Measurements from ENCODE around the gene ZNF521. TPM values are rescaled to one million over a fixed set of nuclear protein-coding genes. Genes with fewer than 3 reads are reported as not detected.

Gene ZNF521
- total and polyA plus RNA-seq, 3 experiments from 2014 or later: not detected

- no peak for DNase-seq
- Histone ChIP-seq H3K4me3 (ENCODE audit: low read length) (no peak overlapping the region), H3K4me1 (ENCODE audit: insufficient read depth, low read length) (no peaks in the 10 kb centered on the region), H3K27me3 (ENCODE audit: insufficient read depth, low read length, poor library complexity, severe bottlenecking) (no peaks in the 10 kb centered on the region), H3K36me3 (ENCODE audit: insufficient read depth, low read length) (no peaks in the 10 kb centered on the region), H3K27ac (ENCODE audit: low read depth, low read length) (no peak overlapping the region), H3K9me3 (ENCODE audit: low read length) (no peaks in the 10 kb centered on the region)
- Mint-ChIP-seq H3K9me3 (peaks cover 0 to 2% (median 0%) of the 10 kb centered on the region in 5 donors), H3K4me3 (no peak overlapping the region), H3K36me3 (no peaks in the 10 kb centered on the region), H3K27ac (no peak overlapping the region), H3K4me1 (no peaks in the 10 kb centered on the region), H3K27me3 (no peaks in the 10 kb centered on the region)
- CTCF ChIA-PET: no interaction called here
- POLR2A ChIA-PET: no interaction called here
Measured at GRCh38 chr18:25145731-25146511, 206.0 kb downstream of the ZNF521 start.

- Mint-ChIP-seq H3K36me3 (no peaks in the 10 kb centered on the region), H3K4me1 (no peaks in the 10 kb centered on the region), H3K4me3 (no peak overlapping the region), H3K9me3 (peaks cover 0 to 2% (median 0%) of the 10 kb centered on the region in 5 donors), H3K27ac (no peak overlapping the region), H3K27me3 (no peaks in the 10 kb centered on the region)
- Histone ChIP-seq H3K36me3 (ENCODE audit: insufficient read depth, low read length) (no peaks in the 10 kb centered on the region), H3K4me3 (ENCODE audit: low read length) (no peak overlapping the region), H3K27me3 (ENCODE audit: insufficient read depth, low read length, poor library complexity, severe bottlenecking) (no peaks in the 10 kb centered on the region), H3K4me1 (ENCODE audit: insufficient read depth, low read length) (no peaks in the 10 kb centered on the region), H3K9me3 (ENCODE audit: low read length) (no peaks in the 10 kb centered on the region), H3K27ac (ENCODE audit: low read depth, low read length) (no peak overlapping the region)
- no peak for DNase-seq
- ChIA-PET CTCF (no interaction called here), POLR2A (no interaction called here)
Measured at GRCh38 chr18:25144820-25145219, 207.1 kb downstream of the ZNF521 start.

GRCh38 chr18:25141886-25142285 lies 210.1 kb downstream of the ZNF521 start:
- Histone ChIP-seq H3K36me3 (ENCODE audit: insufficient read depth, low read length) (no peaks in the 10 kb centered on the region), H3K4me3 (ENCODE audit: low read length) (no peak overlapping the region), H3K9me3 (ENCODE audit: low read length) (no peaks in the 10 kb centered on the region), H3K4me1 (ENCODE audit: insufficient read depth, low read length) (no peaks in the 10 kb centered on the region), H3K27ac (ENCODE audit: low read depth, low read length) (no peak overlapping the region), H3K27me3 (ENCODE audit: insufficient read depth, low read length, poor library complexity, severe bottlenecking) (no peaks in the 10 kb centered on the region)
- no peaks in the 10 kb centered on the region for H3K4me1 Mint-ChIP-seq
- peaks cover 0 to 5% (median 0%) of the 10 kb centered on the region in 5 donors for H3K9me3 Mint-ChIP-seq
- DNase-seq: no peak
- H3K4me3 Mint-ChIP-seq: no peak overlapping the region
- no peaks in the 10 kb centered on the region for H3K27me3 Mint-ChIP-seq
- ChIA-PET POLR2A (no interaction called here), CTCF (no interaction called here)
- H3K36me3 Mint-ChIP-seq: no peaks in the 10 kb centered on the region
- no peak overlapping the region for H3K27ac Mint-ChIP-seq

- H3K9me3 Mint-ChIP-seq: peaks cover 0 to 6% (median 0%) of the 10 kb centered on the region in 5 donors
- no peak for DNase-seq
- H3K27ac ChIP-seq (ENCODE audit: low read depth, low read length): no peak overlapping the region
- H3K27ac Mint-ChIP-seq: no peak overlapping the region
- no peaks in the 10 kb centered on the region for H3K36me3 Mint-ChIP-seq
- POLR2A ChIA-PET: no interaction called here
- CTCF ChIA-PET: no interaction called here
- H3K27me3 Mint-ChIP-seq: no peaks in the 10 kb centered on the region
- H3K4me1 ChIP-seq (ENCODE audit: insufficient read depth, low read length): no peaks in the 10 kb centered on the region
- no peaks in the 10 kb centered on the region for H3K9me3 ChIP-seq (ENCODE audit: low read length)
- H3K27me3 ChIP-seq (ENCODE audit: insufficient read depth, low read length, poor library complexity, severe bottlenecking): no peaks in the 10 kb centered on the region
- no peaks in the 10 kb centered on the region for H3K4me1 Mint-ChIP-seq
- H3K36me3 ChIP-seq (ENCODE audit: insufficient read depth, low read length): no peaks in the 10 kb centered on the region
- no peak overlapping the region for H3K4me3 ChIP-seq (ENCODE audit: low read length)
- no peak overlapping the region for H3K4me3 Mint-ChIP-seq
Measured at GRCh38 chr18:25141399-25141798, 210.6 kb downstream of the ZNF521 start.

GRCh38 chr18:25140962-25141308 lies 211.0 kb downstream of the ZNF521 start:
- Mint-ChIP-seq H3K4me3 (no peak overlapping the region), H3K36me3 (no peaks in the 10 kb centered on the region), H3K9me3 (peaks cover 0 to 6% (median 0%) of the 10 kb centered on the region in 5 donors), H3K4me1 (no peaks in the 10 kb centered on the region), H3K27ac (no peak overlapping the region), H3K27me3 (peaks cover 0 to 2% of the 10 kb centered on the region in 2 donors)
- no peak for DNase-seq
- Histone ChIP-seq H3K9me3 (ENCODE audit: low read length) (no peaks in the 10 kb centered on the region), H3K27ac (ENCODE audit: low read depth, low read length) (no peak overlapping the region), H3K36me3 (ENCODE audit: insufficient read depth, low read length) (no peaks in the 10 kb centered on the region), H3K4me3 (ENCODE audit: low read length) (no peak overlapping the region), H3K27me3 (ENCODE audit: insufficient read depth, low read length, poor library complexity, severe bottlenecking) (no peaks in the 10 kb centered on the region), H3K4me1 (ENCODE audit: insufficient read depth, low read length) (no peaks in the 10 kb centered on the region)
- CTCF ChIA-PET: no interaction called here
- POLR2A ChIA-PET: no interaction called here

- no peak for DNase-seq
- Histone ChIP-seq H3K27ac (ENCODE audit: low read depth, low read length) (no peak overlapping the region), H3K4me1 (ENCODE audit: insufficient read depth, low read length) (no peaks in the 10 kb centered on the region), H3K9me3 (ENCODE audit: low read length) (no peaks in the 10 kb centered on the region), H3K4me3 (ENCODE audit: low read length) (no peak overlapping the region), H3K27me3 (ENCODE audit: insufficient read depth, low read length, poor library complexity, severe bottlenecking) (no peaks in the 10 kb centered on the region), H3K36me3 (ENCODE audit: insufficient read depth, low read length) (no peaks in the 10 kb centered on the region)
- H3K36me3 Mint-ChIP-seq: no peaks in the 10 kb centered on the region
- no peak overlapping the region for H3K4me3 Mint-ChIP-seq
- no peak overlapping the region for H3K27ac Mint-ChIP-seq
- peaks cover 0 to 2% of the 10 kb centered on the region in 2 donors for H3K27me3 Mint-ChIP-seq
- POLR2A ChIA-PET: no interaction called here
- no peaks in the 10 kb centered on the region for H3K4me1 Mint-ChIP-seq
- CTCF ChIA-PET: no interaction called here
- H3K9me3 Mint-ChIP-seq: peaks cover 0 to 6% (median 0%) of the 10 kb centered on the region in 5 donors
Measured at GRCh38 chr18:25140124-25140961, 211.6 kb downstream of the ZNF521 start.

GRCh38 chr18:25137197-25137472 lies 214.8 kb downstream of the ZNF521 start:
- CTCF ChIA-PET: no interaction called here
- no peaks in the 10 kb centered on the region for H3K9me3 ChIP-seq (ENCODE audit: low read length)
- no peaks in the 10 kb centered on the region for H3K4me1 Mint-ChIP-seq
- no peaks in the 10 kb centered on the region for H3K4me1 ChIP-seq (ENCODE audit: insufficient read depth, low read length)
- no peak overlapping the region for H3K4me3 Mint-ChIP-seq
- POLR2A ChIA-PET: no interaction called here
- no peaks in the 10 kb centered on the region for H3K36me3 ChIP-seq (ENCODE audit: insufficient read depth, low read length)
- no peaks in the 10 kb centered on the region for H3K27me3 ChIP-seq (ENCODE audit: insufficient read depth, low read length, poor library complexity, severe bottlenecking)
- no peak overlapping the region for H3K27ac ChIP-seq (ENCODE audit: low read depth, low read length)
- H3K4me3 ChIP-seq (ENCODE audit: low read length): no peak overlapping the region
- H3K36me3 Mint-ChIP-seq: no peaks in the 10 kb centered on the region
- H3K9me3 Mint-ChIP-seq: peaks cover 0 to 4% (median 0%) of the 10 kb centered on the region in 5 donors
- no peak overlapping the region for H3K27ac Mint-ChIP-seq
- H3K27me3 Mint-ChIP-seq: peaks cover 0 to 2% of the 10 kb centered on the region in 2 donors
- no peak for DNase-seq

- CTCF ChIA-PET: no interaction called here
- H3K4me1 ChIP-seq (ENCODE audit: insufficient read depth, low read length): no peaks in the 10 kb centered on the region
- H3K9me3 ChIP-seq (ENCODE audit: low read length): no peaks in the 10 kb centered on the region
- no peak for DNase-seq
- POLR2A ChIA-PET: no interaction called here
- Mint-ChIP-seq H3K27me3 (peaks cover 0 to 2% of the 10 kb centered on the region in 2 donors), H3K4me3 (no peak overlapping the region), H3K4me1 (no peaks in the 10 kb centered on the region), H3K9me3 (peaks cover 0 to 4% (median 0%) of the 10 kb centered on the region in 5 donors), H3K36me3 (no peaks in the 10 kb centered on the region), H3K27ac (no peak overlapping the region)
- H3K36me3 ChIP-seq (ENCODE audit: insufficient read depth, low read length): no peaks in the 10 kb centered on the region
- no peak overlapping the region for H3K4me3 ChIP-seq (ENCODE audit: low read length)
- no peaks in the 10 kb centered on the region for H3K27me3 ChIP-seq (ENCODE audit: insufficient read depth, low read length, poor library complexity, severe bottlenecking)
- no peak overlapping the region for H3K27ac ChIP-seq (ENCODE audit: low read depth, low read length)
Measured at GRCh38 chr18:25136416-25137196, 215.4 kb downstream of the ZNF521 start.

Data from CD8-positive, alpha-beta memory T cell (primary cell).